Smooth muscle cell (in vitro differentiated cells): ENCODE measurements around the gene RAB27A. TPM values are rescaled to one million over a fixed set of nuclear protein-coding genes. Genes with fewer than 3 reads are reported as not detected.

ENCODE experiments used
- DNase-seq: peaks from one replicate; lab custom pipeline; 2025; ENCODE audit not compliant: unreplicated experiment; lab: John Stamatoyannopoulos, UW
- H2AFZ ChIP-seq: fragments of 200-600 bp; sonication (generic); 2 replicates; pipeline ENCODE4 v1.6.0; 2016; ENCODE audit warnings: antibody characterized with exemption, low read depth, mild to moderate bottlenecking
- H3F3A ChIP-seq: fragments of 200-600 bp; sonication (generic); 2 replicates; pipeline ENCODE4 v1.6.0; 2017; ENCODE audit warnings: antibody characterized with exemption, low read depth
- H3K27ac ChIP-seq: fragments of 200-600 bp; sonication (generic); 2 replicates; pipeline ENCODE4 v1.5.1; 2016; ENCODE audit warnings: low read depth, mild to moderate bottlenecking
- H3K27me3 ChIP-seq: fragments of 200-600 bp; sonication (generic); 2 replicates; pipeline ENCODE4 v1.6.1; 2016; ENCODE audit warnings: low read depth, mild to moderate bottlenecking
- H3K36me3 ChIP-seq: fragments of 200-600 bp; sonication (generic); 2 replicates; pipeline ENCODE4 v1.5.1; 2016; ENCODE audit warnings: low read depth
- H3K4me1 ChIP-seq: fragments of 200-600 bp; sonication (generic); 2 replicates; pipeline ENCODE4 v1.5.1; 2016; ENCODE audit warnings: low read depth
- H3K4me2 ChIP-seq: fragments of 200-600 bp; sonication (generic); 2 replicates; pipeline ENCODE4 v1.6.0; 2016; ENCODE audit warnings: mild to moderate bottlenecking
- H3K4me3 ChIP-seq: fragments of 200-600 bp; sonication (generic); 2 replicates; pipeline ENCODE4 v1.5.1; 2016; ENCODE audit warnings: mild to moderate bottlenecking
- H3K79me2 ChIP-seq: fragments of 200-600 bp; sonication (generic); 2 replicates; pipeline ENCODE4 v1.6.0; 2016; ENCODE audit warnings: low read depth, mild to moderate bottlenecking
- H3K9ac ChIP-seq: fragments of 200-600 bp; sonication (generic); 2 replicates; pipeline ENCODE4 v1.6.0; 2016; ENCODE audit warnings: low read depth
- H3K9me3 ChIP-seq: fragments of 200-600 bp; sonication (generic); replicated peaks from 2 replicates; pipeline ENCODE4 v1.5.1; 2016; ENCODE audit warnings: low read depth
- H4K20me1 ChIP-seq: fragments of 200-600 bp; sonication (generic); 2 replicates; pipeline ENCODE4 v1.6.0; 2016; ENCODE audit warnings: low read depth
- WGBS: methylation state at CpG from one replicate; pipeline ENCODE4 v1.1.7; 2016; ENCODE audit warnings: low lambda C conversion rate; 5-methylcytosine and 5-hydroxymethylcytosine counted together
- polyA plus RNA-seq: library from polyadenylated mRNA; unstranded; fragments of >200 nt; fragmentation: Nextera tagmentation; extraction: Ambion mirVana; gene quantifications from 2 replicates; pipeline ENCODE4 v1.2.1, GENCODE V29; 2016
- total RNA-seq: library from RNA; depleted of rRNA; stranded (reverse); fragments of >200 nt; gene quantifications from 2 replicates; pipeline ENCODE4 v1.2.3, GENCODE V29; 2014
- TF ChIP-seq, protein P1 (sequence below): fragments of 200-600 bp; sonication (generic); IDR thresholded peaks from 2 replicates; pipeline ENCODE4 v1.5.1; 2017; ENCODE audit warnings: borderline replicate concordance, mild to moderate bottlenecking, antibody characterized with exemption; ENCODE audit not compliant: insufficient read depth, poor library complexity, severe bottlenecking

RAB27A gene
- total and polyA plus RNA-seq, 2 experiments from 2014 or later = 14.6 to 15.6 TPM

DNA sequence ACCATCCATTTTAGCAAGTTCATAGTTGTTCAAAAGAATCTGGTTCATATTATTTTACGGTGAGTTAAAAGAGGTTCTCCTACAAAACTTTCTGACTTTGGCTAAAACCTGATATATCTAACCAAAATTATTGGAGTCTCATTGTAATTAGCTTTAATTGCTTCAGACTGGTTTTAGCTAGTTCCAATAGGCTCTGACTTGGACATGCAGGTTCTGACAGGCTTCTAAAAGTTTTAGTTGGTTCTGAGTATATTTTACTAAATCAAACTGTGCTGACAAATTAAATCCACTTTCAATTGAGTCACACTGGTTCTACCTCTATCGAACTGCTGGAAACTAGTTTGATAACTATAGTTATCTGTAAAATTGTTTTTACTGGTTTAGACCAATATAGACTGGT lies 50.7 kb downstream of the RAB27A start:
- Histone ChIP-seq H4K20me1 (no peaks in the 10 kb centered on the region), H3K4me1 (no peaks in the 10 kb centered on the region), H3K27ac (no peak overlapping the region), H3K27me3 (no peaks in the 10 kb centered on the region), H3F3A (no peaks in the 10 kb centered on the region), H3K79me2 (no peaks in the 10 kb centered on the region), H2AFZ (no peak overlapping the region), H3K4me3 (no peak overlapping the region), H3K9ac (no peak overlapping the region), H3K4me2 (no peak overlapping the region), H3K9me3 (no peaks in the 10 kb centered on the region), H3K36me3 (no peaks in the 10 kb centered on the region)
- DNase-seq = no peak
- WGBS = 91% methylated on average over 2 of the region's 2 CpGs
- TF ChIP-seq, protein P1, sequence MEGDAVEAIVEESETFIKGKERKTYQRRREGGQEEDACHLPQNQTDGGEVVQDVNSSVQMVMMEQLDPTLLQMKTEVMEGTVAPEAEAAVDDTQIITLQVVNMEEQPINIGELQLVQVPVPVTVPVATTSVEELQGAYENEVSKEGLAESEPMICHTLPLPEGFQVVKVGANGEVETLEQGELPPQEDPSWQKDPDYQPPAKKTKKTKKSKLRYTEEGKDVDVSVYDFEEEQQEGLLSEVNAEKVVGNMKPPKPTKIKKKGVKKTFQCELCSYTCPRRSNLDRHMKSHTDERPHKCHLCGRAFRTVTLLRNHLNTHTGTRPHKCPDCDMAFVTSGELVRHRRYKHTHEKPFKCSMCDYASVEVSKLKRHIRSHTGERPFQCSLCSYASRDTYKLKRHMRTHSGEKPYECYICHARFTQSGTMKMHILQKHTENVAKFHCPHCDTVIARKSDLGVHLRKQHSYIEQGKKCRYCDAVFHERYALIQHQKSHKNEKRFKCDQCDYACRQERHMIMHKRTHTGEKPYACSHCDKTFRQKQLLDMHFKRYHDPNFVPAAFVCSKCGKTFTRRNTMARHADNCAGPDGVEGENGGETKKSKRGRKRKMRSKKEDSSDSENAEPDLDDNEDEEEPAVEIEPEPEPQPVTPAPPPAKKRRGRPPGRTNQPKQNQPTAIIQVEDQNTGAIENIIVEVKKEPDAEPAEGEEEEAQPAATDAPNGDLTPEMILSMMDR = no peak

DNA sequence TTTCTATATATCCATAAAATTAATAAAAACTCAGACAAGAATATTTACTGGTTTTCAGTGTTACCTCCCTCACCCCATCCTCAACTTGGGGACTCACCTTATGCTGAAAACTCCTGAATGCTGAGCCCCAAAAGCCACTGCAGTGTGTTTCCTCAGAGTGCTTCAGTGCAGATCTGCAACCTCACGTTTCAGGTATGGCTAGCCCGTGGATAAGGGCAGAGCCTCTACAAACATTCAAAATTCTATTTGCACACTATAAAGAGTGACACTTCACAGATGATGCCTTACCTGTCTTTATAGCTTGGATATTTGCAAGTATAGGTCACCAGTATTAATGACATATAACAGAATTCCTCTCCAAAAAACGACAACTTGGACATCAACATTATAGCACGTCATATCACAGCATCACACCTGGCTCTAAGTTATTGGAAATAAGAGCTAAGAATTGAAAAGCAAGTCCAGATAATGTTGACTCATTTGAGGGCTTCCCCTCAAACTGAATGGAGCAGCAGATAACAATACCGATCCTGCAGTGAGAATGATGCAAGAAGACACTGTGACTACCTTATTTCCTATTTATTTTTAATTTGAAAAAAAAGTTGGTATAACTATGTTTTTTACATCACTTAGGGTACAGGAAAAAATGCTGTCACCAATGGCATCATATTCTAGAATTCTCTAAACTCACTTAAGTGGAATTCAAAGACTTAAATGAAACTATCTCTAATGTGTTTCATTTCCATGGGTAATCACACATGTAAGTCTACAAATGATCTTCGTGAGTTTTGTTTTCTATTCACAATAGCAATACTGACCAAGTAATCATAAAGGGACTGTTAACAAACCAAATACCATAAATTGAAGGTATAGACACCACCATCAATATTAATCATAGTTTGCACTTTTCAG lies 52.1 kb downstream of the RAB27A start:
- no peaks in the 10 kb centered on the region for H4K20me1 ChIP-seq
- H2AFZ ChIP-seq = no peak overlapping the region
- TF ChIP-seq, protein P1 = no peak
- H3K9me3 ChIP-seq = no peaks in the 10 kb centered on the region
- H3K36me3 ChIP-seq = no peaks in the 10 kb centered on the region
- no peaks in the 10 kb centered on the region for H3K4me1 ChIP-seq
- 96% methylated on average over 6 of the region's 6 CpGs for WGBS
- no peaks in the 10 kb centered on the region for H3F3A ChIP-seq
- H3K27ac ChIP-seq = no peak overlapping the region
- H3K9ac ChIP-seq = no peak overlapping the region
- no peaks in the 10 kb centered on the region for H3K79me2 ChIP-seq
- H3K4me2 ChIP-seq = no peak overlapping the region
- no peak overlapping the region for H3K4me3 ChIP-seq
- no peak for DNase-seq
- H3K27me3 ChIP-seq = no peaks in the 10 kb centered on the region

DNA sequence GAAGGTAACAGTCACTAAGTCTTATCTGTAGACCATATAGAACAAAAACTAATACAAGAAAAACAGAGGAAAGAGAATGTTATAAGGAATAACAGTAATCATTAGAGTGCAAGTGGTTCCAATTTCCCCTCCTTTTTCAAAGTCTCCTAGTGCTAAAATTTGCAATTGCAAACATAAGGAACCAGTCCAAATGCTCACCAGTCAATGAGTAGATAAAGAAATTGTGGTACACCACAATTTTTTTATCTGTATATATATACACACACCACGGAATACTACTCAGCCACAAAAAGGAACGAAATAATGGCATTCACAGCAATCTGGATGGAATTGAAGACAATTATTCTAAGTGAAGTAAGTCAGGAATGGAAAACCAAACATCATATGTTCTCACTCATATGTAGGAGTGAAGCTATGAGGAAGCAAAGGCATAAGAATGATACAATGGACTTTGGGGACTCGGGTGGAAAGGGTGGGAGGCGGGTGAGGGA lies 54.0 kb downstream of the RAB27A start:
- no peak overlapping the region for H3K4me2 ChIP-seq
- H3K4me3 ChIP-seq = no peak overlapping the region
- no peak overlapping the region for H3K9ac ChIP-seq
- H4K20me1 ChIP-seq = no peaks in the 10 kb centered on the region
- no peaks in the 10 kb centered on the region for H3K9me3 ChIP-seq
- H3K4me1 ChIP-seq = no peaks in the 10 kb centered on the region
- no peaks in the 10 kb centered on the region for H3K79me2 ChIP-seq
- H3K27me3 ChIP-seq = no peaks in the 10 kb centered on the region
- WGBS = 84% methylated on average over 4 of the region's 4 CpGs
- no peaks in the 10 kb centered on the region for H3F3A ChIP-seq
- no peak overlapping the region for H3K27ac ChIP-seq
- no peaks in the 10 kb centered on the region for H3K36me3 ChIP-seq
- H2AFZ ChIP-seq = no peak overlapping the region
- no peak for DNase-seq
- TF ChIP-seq, protein P1 = no peak

DNA sequence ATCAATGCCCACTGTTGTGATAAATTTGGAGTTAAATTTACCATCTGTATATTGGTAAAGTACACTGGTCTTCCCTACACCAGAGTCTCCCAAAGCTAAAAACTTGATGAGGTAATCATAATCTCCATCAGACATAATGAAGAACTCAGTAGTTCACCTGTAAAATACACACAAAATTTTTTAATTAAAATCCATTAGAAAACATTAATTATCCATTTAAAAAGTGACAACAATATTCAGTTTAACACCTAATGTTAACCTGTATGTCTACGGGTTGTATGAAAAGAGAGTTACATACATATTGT lies 54.9 kb downstream of the RAB27A start:
- Histone ChIP-seq H3K9ac (no peak overlapping the region), H3K9me3 (no peaks in the 10 kb centered on the region), H3K4me2 (no peak overlapping the region), H3K36me3 (no peaks in the 10 kb centered on the region), H3K4me3 (no peak overlapping the region), H3F3A (no peaks in the 10 kb centered on the region), H3K4me1 (no peaks in the 10 kb centered on the region), H2AFZ (no peak overlapping the region), H3K27me3 (no peaks in the 10 kb centered on the region), H3K79me2 (no peaks in the 10 kb centered on the region), H4K20me1 (no peaks in the 10 kb centered on the region), H3K27ac (no peak overlapping the region)
- TF ChIP-seq, protein P1 = no peak
- DNase-seq = no peak
- 96% methylated on average over 1 of the region's 1 CpG for WGBS
